GM18505 (cell line): ENCODE measurements around the gene GPATCH2L.
A peak's percentile ranks its signal among the peaks of the same experiment; 100 is the strongest.

Experiments used
- ATAC-seq: cut with Tn5 transposase; IDR thresholded peaks from one replicate; pipeline ENCODE4 v1.9.1; 2021; ENCODE audit not compliant: unreplicated experiment
- POLR2A ChIP-seq: IDR thresholded peaks from 4 replicates; pipeline ENCODE4 v1.6.1; 2011; ENCODE audit warnings: borderline replicate concordance; ENCODE audit not compliant: insufficient read depth, insufficient read length; ENCODE audit errors: extremely low read depth

Gene GPATCH2L

GRCh38 chr14:76153919-76154318, 2.2 kb downstream of the GPATCH2L start:
- no peak for ATAC-seq
- no peak for TF ChIP-seq POLR2A

GRCh38 chr14:76154539-76155126, 2.9 kb downstream of the GPATCH2L start:
- ATAC-seq = no peak
- TF ChIP-seq POLR2A = no peak

- ATAC-seq = no peak
- TF ChIP-seq POLR2A = no peak
These were observed 12.1 kb downstream of the GPATCH2L start for GRCh38 chr14:76163668-76164363.

- no peak for TF ChIP-seq POLR2A
- no peak for ATAC-seq
These were observed 16.8 kb downstream of the GPATCH2L start for GRCh38 chr14:76168531-76168930.

GRCh38 chr14:76169776-76170175, 18.1 kb downstream of the GPATCH2L start:
- TF ChIP-seq POLR2A = no peak
- no peak for ATAC-seq

- ATAC-seq = no peak
- TF ChIP-seq POLR2A = no peak
These were observed 23.3 kb downstream of the GPATCH2L start for GRCh38 chr14:76174982-76175381.

GRCh38 chr14:76175942-76176341, 24.2 kb downstream of the GPATCH2L start:
- TF ChIP-seq POLR2A = no peak
- no peak for ATAC-seq

- no peak for TF ChIP-seq POLR2A
- ATAC-seq = no peak
These were observed 29.8 kb downstream of the GPATCH2L start for GRCh38 chr14:76181546-76181945.

GRCh38 chr14:76186308-76187027, 34.7 kb downstream of the GPATCH2L start:
- TF ChIP-seq POLR2A = no peak
- peak; percentile 69 for ATAC-seq

- TF ChIP-seq POLR2A = no peak
- ATAC-seq = no peak
These were observed 39.6 kb downstream of the GPATCH2L start for GRCh38 chr14:76191297-76191696.

- no peak for TF ChIP-seq POLR2A
These were observed 42.0 kb downstream of the GPATCH2L start for GRCh38 chr14:76193696-76194095.

GRCh38 chr14:76194327-76194726, 42.6 kb downstream of the GPATCH2L start:
- no peak for TF ChIP-seq POLR2A
- peak; percentile 57 for ATAC-seq

More at GRCh38 chr14:76193696-76194095, 42.0 kb downstream of the GPATCH2L start:
- no peak for ATAC-seq

GRCh38 chr14:76195003-76195402, 43.3 kb downstream of the GPATCH2L start:
- ATAC-seq = no peak
- TF ChIP-seq POLR2A = no peak
